Endothelial cell of umbilical vein (primary cell): ENCODE measurements around the gene ANKRD13C.

Experiments
- MAX ChIP-seq: IDR thresholded peaks from 2 replicates; pipeline ENCODE4 v1.6.1; 2011; ENCODE audit not compliant: insufficient read depth, insufficient read length
- POLR2AphosphoS5 ChIP-seq: IDR thresholded peaks from 2 replicates; pipeline ENCODE4 v1.6.1; 2012; ENCODE audit warnings: low read depth, mild to moderate bottlenecking, control low read depth, low read length, moderate library complexity; ENCODE audit not compliant: insufficient read depth

- no peak for TF ChIP-seq POLR2AphosphoS5
- TF ChIP-seq MAX = no peak
These were observed 4.5 kb upstream of the ANKRD13C start for GRCh38 chr1:70358921-70359564.
